Measurements from ENCODE around the gene ZNF182. TPM values are rescaled to one million over a fixed set of nuclear protein-coding genes. Genes with fewer than 3 reads are reported as not detected.

ZNF182 gene
- total RNA-seq, 1 donor from 2014 or later: 15.2 TPM

GRCh38 chrX:48001260-48001659, 2.5 kb downstream of the ZNF182 start:
- Histone ChIP-seq H3K4me3 (no peak overlapping the region), H3K79me2 (ENCODE audit: low read depth) (peaks cover 33% of the 10 kb centered on the region), H3K27me3 (no peaks in the 10 kb centered on the region), H3K27ac (no peak overlapping the region), H3K9me3 (ENCODE audit: low read depth) (no peaks in the 10 kb centered on the region), H4K20me1 (ENCODE audit: low read depth) (no peaks in the 10 kb centered on the region), H3K9ac (no peak overlapping the region), H3F3A (ENCODE audit: low read depth) (no peaks in the 10 kb centered on the region), H2AFZ (replicated peaks) (no peak overlapping the region), H3K36me3 (no peaks in the 10 kb centered on the region), H3K4me2 (no peak overlapping the region), H3K4me1 (peaks cover 6% of the 10 kb centered on the region)
- TF ChIP-seq EZH2phosphoT487 (IDR thresholded peaks at IDR 0.05): no peak
- no peak for TF ChIP-seq EZH2 (IDR thresholded peaks at IDR 0.05)
- TF ChIP-seq CTCF (IDR thresholded peaks at IDR 0.05): no peak
- Mint-ChIP-seq H3K9me3 (peaks cover 24% of the 10 kb centered on the region), H3K4me1 (peaks cover 12% of the 10 kb centered on the region), H3K27ac (no peak overlapping the region), H3K36me3 (peaks cover 24% of the 10 kb centered on the region), H3K27me3 (ENCODE audit: insufficient read depth, low read depth) (peaks cover 3% of the 10 kb centered on the region), H3K4me3 (no peak overlapping the region)
- DNase-seq (ENCODE audit: low spot score): no peak

- Mint-ChIP-seq H3K4me1 (no peaks in the 10 kb centered on the region), H3K27ac (no peak overlapping the region), H3K36me3 (peaks cover 60% of the 10 kb centered on the region), H3K27me3 (ENCODE audit: insufficient read depth, low read depth) (peaks cover 6% of the 10 kb centered on the region), H3K9me3 (peaks cover 56% of the 10 kb centered on the region), H3K4me3 (no peak overlapping the region)
- no peak for DNase-seq (ENCODE audit: low spot score)
- Histone ChIP-seq H3F3A (ENCODE audit: low read depth) (no peaks in the 10 kb centered on the region), H3K79me2 (ENCODE audit: low read depth) (no peaks in the 10 kb centered on the region), H3K9ac (no peak overlapping the region), H2AFZ (replicated peaks) (no peak overlapping the region), H3K9me3 (ENCODE audit: low read depth) (no peaks in the 10 kb centered on the region), H3K27me3 (no peaks in the 10 kb centered on the region), H3K4me3 (no peak overlapping the region), H3K4me2 (no peak overlapping the region), H3K36me3 (no peaks in the 10 kb centered on the region), H4K20me1 (ENCODE audit: low read depth) (no peaks in the 10 kb centered on the region), H3K4me1 (no peaks in the 10 kb centered on the region), H3K27ac (no peak overlapping the region)
- TF ChIP-seq EZH2phosphoT487 (IDR thresholded peaks at IDR 0.05) (no peak), EZH2 (IDR thresholded peaks at IDR 0.05) (no peak), CTCF (IDR thresholded peaks at IDR 0.05) (no peak)
These were observed 11.1 kb downstream of the ZNF182 start for GRCh38 chrX:47992669-47993068.

- no peak overlapping the region for H3K4me2 ChIP-seq
- H3K27ac Mint-ChIP-seq: no peak overlapping the region
- H2AFZ ChIP-seq (replicated peaks): no peak overlapping the region
- H3K27me3 Mint-ChIP-seq (ENCODE audit: insufficient read depth, low read depth): peaks cover 6% of the 10 kb centered on the region
- H3K79me2 ChIP-seq (ENCODE audit: low read depth): no peaks in the 10 kb centered on the region
- peaks cover 64% of the 10 kb centered on the region for H3K36me3 Mint-ChIP-seq
- no peaks in the 10 kb centered on the region for H3K4me1 Mint-ChIP-seq
- no peak overlapping the region for H3K9ac ChIP-seq
- H3F3A ChIP-seq (ENCODE audit: low read depth): no peaks in the 10 kb centered on the region
- no peaks in the 10 kb centered on the region for H3K4me1 ChIP-seq
- DNase-seq (ENCODE audit: low spot score): no peak
- H3K9me3 Mint-ChIP-seq: peaks cover 54% of the 10 kb centered on the region
- H3K9me3 ChIP-seq (ENCODE audit: low read depth): no peaks in the 10 kb centered on the region
- H3K27me3 ChIP-seq: no peaks in the 10 kb centered on the region
- no peaks in the 10 kb centered on the region for H4K20me1 ChIP-seq (ENCODE audit: low read depth)
- H3K4me3 ChIP-seq: no peak overlapping the region
- H3K36me3 ChIP-seq: no peaks in the 10 kb centered on the region
- no peak overlapping the region for H3K27ac ChIP-seq
- no peak for TF ChIP-seq EZH2phosphoT487 (IDR thresholded peaks at IDR 0.05)
- no peak for TF ChIP-seq EZH2 (IDR thresholded peaks at IDR 0.05)
- TF ChIP-seq CTCF (IDR thresholded peaks at IDR 0.05): no peak
- H3K4me3 Mint-ChIP-seq: no peak overlapping the region
These were observed 11.8 kb downstream of the ZNF182 start for GRCh38 chrX:47992095-47992380.
